HCT116 (cell line): ENCODE measurements around the gene ATXN7L1. TPM values are rescaled to one million over a fixed set of nuclear protein-coding genes. Genes with fewer than 3 reads are reported as not detected.

Experiments
- ATAC-seq: fragments of 200-7000 bp; cut with Tn5 transposase; 2 replicates; pipeline ENCODE4 v1.9.1; 2020; ENCODE audit warnings: mild to moderate bottlenecking, moderate library complexity
- BruUV-seq: library from RNA; stranded (reverse); fragments of 400-500 nt; replicated peaks from 2 replicates; lab custom pipeline; 2021; lab: Mats Ljungman, UMichigan
- CTCF ChIA-PET: fragments of 300-600 bp; sonication (Branson Sonifier 250); formaldehyde crosslinking; loops from one replicate; lab custom pipeline; 2021; ENCODE audit warnings: antibody characterized with exemption; lab: Charles Lee
- POLR2A ChIA-PET: fragments of 300-600, 350-600 bp; sonication (Branson Sonifier 250); formaldehyde crosslinking; loops from one replicate; lab custom pipeline; 2021; ENCODE audit warnings: antibody characterized with exemption; lab: Charles Lee
- RAD21 ChIA-PET, 2 experiments: fragments of 300-600 bp; sonication (Branson Sonifier 250); formaldehyde crosslinking; loops; one replicate each; lab custom pipeline; 2023; ENCODE audit warnings: low total read pairs in 2 of 2; ENCODE audit not compliant: uncharacterized antibody in 2 of 2, unreplicated experiment in 2 of 2, low non-redundant PET in 1 of 2; lab: Charles Lee
- DNase-seq: peaks from one replicate; pipeline ENCODE4 v3.0.0-alpha.2; 2010; ENCODE audit warnings: low read depth, low spot score
- H2AFZ ChIP-seq: fragments of 200-600 bp; shearing (Covaris generic), sonication (generic); 2 replicates; pipeline ENCODE4 v1.6.1; 2017; ENCODE audit warnings: low read depth, mixed run types, mixed read lengths, antibody characterized with exemption, low read length; ENCODE audit not compliant: poor library complexity, severe bottlenecking
- H3K27ac ChIP-seq: 2 replicates; pipeline ENCODE4 v1.5.1; 2012; ENCODE audit warnings: low read depth, low read length
- H3K27me3 ChIP-seq: fragments of 200-600 bp; sonication (generic); 2 replicates; pipeline ENCODE4 v1.6.1; 2016; ENCODE audit warnings: mixed run types, low read length, mixed read lengths; ENCODE audit not compliant: insufficient read depth
- H3K36me3 ChIP-seq, 2 experiments: fragments of 200-500 bp in 1 of 2; fragments of 200-600 bp in 1 of 2; sonication (Bioruptor generic) in 1 of 2; sonication (generic) in 1 of 2; 2 replicates each; pipeline versions ENCODE4 v1.5.1 to v1.6.1; 2014 to 2016; ENCODE audit warnings: low read length in 2 of 2, inconsistent platforms in 1 of 2, mixed read lengths in 1 of 2, mixed run types in 1 of 2; ENCODE audit not compliant: insufficient read depth in 2 of 2, control insufficient read depth in 1 of 2
- H3K4me1 ChIP-seq, 2 experiments: fragments of 200-600 bp in 1 of 2; sonication (generic) in 1 of 2; 2 replicates each; pipeline versions ENCODE4 v1.5.1 to v1.6.1; 2012 to 2017; ENCODE audit warnings: low read length in 2 of 2, inconsistent platforms in 1 of 2, mild to moderate bottlenecking in 1 of 2, mixed read lengths in 1 of 2, mixed run types in 1 of 2, moderate library complexity in 1 of 2; ENCODE audit not compliant: insufficient read depth in 2 of 2, control insufficient read depth in 1 of 2
- H3K4me2 ChIP-seq: fragments of 200-600 bp; sonication (generic); 2 replicates; pipeline ENCODE4 v1.6.1; 2017; ENCODE audit warnings: mixed run types, low read length, mixed read lengths
- H3K4me3 ChIP-seq, 2 experiments: fragments of 200-600 bp in 1 of 2; sonication (generic) in 1 of 2; replicated peaks in 1 of 2; 2 replicates each; pipeline ENCODE4 v1.5.1; 2011 to 2016; ENCODE audit warnings: low read length in 2 of 2, control low read depth in 1 of 2, low read depth in 1 of 2, mild to moderate bottlenecking in 1 of 2, mixed read lengths in 1 of 2, mixed run types in 1 of 2
- H3K79me2 ChIP-seq: fragments of 200-600 bp; sonication (generic); 2 replicates; pipeline ENCODE4 v1.6.1; 2017; ENCODE audit warnings: mild to moderate bottlenecking, mixed run types, low read length, moderate library complexity, mixed read lengths; ENCODE audit not compliant: insufficient read depth
- H3K9ac ChIP-seq: fragments of 200-600 bp; sonication (generic); 2 replicates; pipeline ENCODE4 v1.6.1; 2016; ENCODE audit warnings: low read length, mixed read lengths
- H3K9me2 ChIP-seq: fragments of 200-600 bp; sonication (generic), shearing (Covaris generic); 2 replicates; pipeline ENCODE4 v1.6.1; 2017; ENCODE audit warnings: mixed run types, mild to moderate bottlenecking, moderate library complexity; ENCODE audit not compliant: insufficient read depth
- H3K9me3 ChIP-seq, 2 experiments: fragments of 200-500 bp in 1 of 2; fragments of 200-600 bp in 1 of 2; sonication (Bioruptor generic) in 1 of 2; sonication (generic) in 1 of 2; 2 replicates each; pipeline ENCODE4 v1.6.1; 2014 to 2017; ENCODE audit warnings: low read length in 2 of 2, mixed read lengths in 2 of 2, inconsistent platforms in 1 of 2, low read depth in 1 of 2, mild to moderate bottlenecking in 1 of 2, mixed run types in 1 of 2, moderate library complexity in 1 of 2; ENCODE audit not compliant: control insufficient read depth in 1 of 2, insufficient read depth in 1 of 2
- H4K20me1 ChIP-seq: fragments of 200-600 bp; sonication (generic), shearing (Covaris generic); 2 replicates; pipeline ENCODE4 v1.6.1; 2017; ENCODE audit warnings: mixed run types, mild to moderate bottlenecking, moderate library complexity; ENCODE audit not compliant: insufficient read depth
- ATF3 ChIP-seq: IDR thresholded peaks from 2 replicates; pipeline ENCODE4 v1.6.1; 2012
- CBX3 ChIP-seq: IDR thresholded peaks from 2 replicates; pipeline ENCODE4 v1.6.1; 2012; ENCODE audit warnings: low read depth
- CEBPB ChIP-seq: IDR thresholded peaks from 2 replicates; pipeline ENCODE4 v1.6.1; 2012; ENCODE audit warnings: low read depth
- EGR1 ChIP-seq: IDR thresholded peaks from 2 replicates; pipeline ENCODE4 v1.6.1; 2012; ENCODE audit warnings: low read depth
- ELF1 ChIP-seq: IDR thresholded peaks from 2 replicates; pipeline ENCODE4 v1.6.1; 2012; ENCODE audit warnings: low read depth, borderline replicate concordance
- EZH2 ChIP-seq: fragments of 200-600 bp; sonication (generic); IDR thresholded peaks from 2 replicates; pipeline ENCODE4 v1.6.1; 2017; ENCODE audit warnings: antibody characterized with exemption, mixed run types
- EZH2phosphoT487 ChIP-seq: fragments of 200-600 bp; IDR thresholded peaks from 2 replicates; pipeline ENCODE4 v1.6.1; 2018; ENCODE audit warnings: antibody characterized with exemption, borderline replicate concordance
- FOSL1 ChIP-seq: IDR thresholded peaks from 2 replicates; pipeline ENCODE4 v1.6.1; 2012; ENCODE audit warnings: low read depth
- POLR2A ChIP-seq: IDR thresholded peaks from 2 replicates; pipeline ENCODE4 v1.7.0; 2011; ENCODE audit warnings: borderline replicate concordance; ENCODE audit not compliant: insufficient read depth, insufficient read length; ENCODE audit errors: extremely low read depth
- SIN3A ChIP-seq: IDR thresholded peaks from 2 replicates; pipeline ENCODE4 v1.6.1; 2012; ENCODE audit warnings: low read depth
- SP1 ChIP-seq: IDR thresholded peaks from 2 replicates; pipeline ENCODE4 v1.6.1; 2012; ENCODE audit warnings: low read depth
- SRF ChIP-seq: IDR thresholded peaks from 2 replicates; pipeline ENCODE4 v1.6.1; 2012; ENCODE audit warnings: low read depth
- TCF7L2 ChIP-seq: IDR thresholded peaks from 2 replicates; pipeline ENCODE4 v1.7.0; 2011; ENCODE audit warnings: borderline replicate concordance, inconsistent platforms; ENCODE audit not compliant: insufficient read depth, insufficient read length; ENCODE audit errors: extremely low read depth
- YY1 ChIP-seq: IDR thresholded peaks from 2 replicates; pipeline ENCODE4 v1.6.1; 2011; ENCODE audit warnings: low read length, low read depth, moderate library complexity, mild to moderate bottlenecking; ENCODE audit not compliant: insufficient replicate concordance; ENCODE audit errors: extremely low read depth
- ZFX ChIP-seq: fragments of 450-650 bp; IDR thresholded peaks from 2 replicates; pipeline ENCODE4 v1.6.1; 2017
- ZNF274 ChIP-seq: fragments of 200-500 bp; sonication (Bioruptor generic); IDR thresholded peaks from 2 replicates; pipeline ENCODE4 v1.6.1; 2014; ENCODE audit warnings: mild to moderate bottlenecking, low read depth, low read length, inconsistent platforms
- intact Hi-C: fragments of 100-400 bp; cut with micrococcal nuclease; formaldehyde crosslinking; loops from 2 replicates; pipeline ENCODE4 v1.10.0; 2022
- total RNA-seq: library from RNA; stranded (reverse); gene quantifications from one replicate; pipeline ENCODE4 v1.2.1, GENCODE V29; 2021; ENCODE audit not compliant: unreplicated experiment
- TF ChIP-seq, protein P1 (sequence below): IDR thresholded peaks from 2 replicates; pipeline ENCODE4 v1.6.1; 2012; ENCODE audit warnings: low read depth
- TF ChIP-seq, protein P2 (sequence below), 3 experiments: fragments of 200-600 bp in 1 of 3; sonication (generic) in 1 of 3; IDR thresholded peaks in 2 of 3; conservative IDR thresholded peaks in 1 of 3; 2 replicates each; pipeline ENCODE4 v1.5.1; 2012 to 2017; ENCODE audit warnings: low read depth in 2 of 3, low read length in 2 of 3, antibody characterized with exemption in 1 of 3, borderline replicate concordance in 1 of 3, control low read depth in 1 of 3, mild to moderate bottlenecking in 1 of 3, mixed read lengths in 1 of 3, mixed run types in 1 of 3, moderate library complexity in 1 of 3; ENCODE audit not compliant: insufficient read depth in 1 of 3
- TF ChIP-seq, protein P3 (sequence below): IDR thresholded peaks from 2 replicates; pipeline ENCODE4 v1.6.1; 2012
- TF ChIP-seq, protein P4 (sequence below): IDR thresholded peaks from 2 replicates; pipeline ENCODE4 v1.6.1; 2011; ENCODE audit warnings: mild to moderate bottlenecking, low read length, moderate library complexity; ENCODE audit not compliant: insufficient replicate concordance; ENCODE audit errors: extremely low read depth

ATXN7L1 gene
- total RNA-seq, 1 experiment from 2014 or later, result 11.5 TPM

DNA sequence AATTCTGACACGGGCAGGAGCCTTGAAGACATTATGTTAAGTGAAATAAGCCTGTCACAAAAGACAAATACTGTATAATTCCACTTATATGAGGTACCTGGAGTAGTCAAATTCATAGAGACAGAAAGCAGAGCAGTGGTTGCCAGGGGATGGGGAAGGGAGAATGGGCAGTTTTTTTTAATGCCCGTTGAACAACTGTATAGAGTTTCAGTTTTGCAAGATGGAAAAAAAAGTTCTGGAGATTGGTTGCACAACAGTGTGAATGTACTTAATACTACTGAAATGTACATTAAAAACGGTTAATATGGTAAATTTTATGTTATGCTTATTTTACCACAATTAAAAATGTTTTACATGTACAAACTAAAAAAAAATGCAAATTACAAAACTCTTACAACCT, 231.5 kb downstream of the ATXN7L1 start:
- no peak overlapping the region for H3K9ac ChIP-seq
- no peaks in the 10 kb centered on the region for H3K27me3 ChIP-seq
- BruUV-seq, result no TSS peak
- ChIA-PET CTCF (no interaction called here), POLR2A (no interaction called here), RAD21 (no interaction called here)
- H3K4me1 ChIP-seq, result peaks cover 21 to 26% of the 10 kb centered on the region in 2 experiments
- no peak overlapping the region for H3K4me3 ChIP-seq
- H3K27ac ChIP-seq, result no peak overlapping the region
- intact Hi-C loops, result no loop called here
- H3K36me3 ChIP-seq, result no peaks in the 10 kb centered on the region
- TF ChIP-seq, protein P1, sequence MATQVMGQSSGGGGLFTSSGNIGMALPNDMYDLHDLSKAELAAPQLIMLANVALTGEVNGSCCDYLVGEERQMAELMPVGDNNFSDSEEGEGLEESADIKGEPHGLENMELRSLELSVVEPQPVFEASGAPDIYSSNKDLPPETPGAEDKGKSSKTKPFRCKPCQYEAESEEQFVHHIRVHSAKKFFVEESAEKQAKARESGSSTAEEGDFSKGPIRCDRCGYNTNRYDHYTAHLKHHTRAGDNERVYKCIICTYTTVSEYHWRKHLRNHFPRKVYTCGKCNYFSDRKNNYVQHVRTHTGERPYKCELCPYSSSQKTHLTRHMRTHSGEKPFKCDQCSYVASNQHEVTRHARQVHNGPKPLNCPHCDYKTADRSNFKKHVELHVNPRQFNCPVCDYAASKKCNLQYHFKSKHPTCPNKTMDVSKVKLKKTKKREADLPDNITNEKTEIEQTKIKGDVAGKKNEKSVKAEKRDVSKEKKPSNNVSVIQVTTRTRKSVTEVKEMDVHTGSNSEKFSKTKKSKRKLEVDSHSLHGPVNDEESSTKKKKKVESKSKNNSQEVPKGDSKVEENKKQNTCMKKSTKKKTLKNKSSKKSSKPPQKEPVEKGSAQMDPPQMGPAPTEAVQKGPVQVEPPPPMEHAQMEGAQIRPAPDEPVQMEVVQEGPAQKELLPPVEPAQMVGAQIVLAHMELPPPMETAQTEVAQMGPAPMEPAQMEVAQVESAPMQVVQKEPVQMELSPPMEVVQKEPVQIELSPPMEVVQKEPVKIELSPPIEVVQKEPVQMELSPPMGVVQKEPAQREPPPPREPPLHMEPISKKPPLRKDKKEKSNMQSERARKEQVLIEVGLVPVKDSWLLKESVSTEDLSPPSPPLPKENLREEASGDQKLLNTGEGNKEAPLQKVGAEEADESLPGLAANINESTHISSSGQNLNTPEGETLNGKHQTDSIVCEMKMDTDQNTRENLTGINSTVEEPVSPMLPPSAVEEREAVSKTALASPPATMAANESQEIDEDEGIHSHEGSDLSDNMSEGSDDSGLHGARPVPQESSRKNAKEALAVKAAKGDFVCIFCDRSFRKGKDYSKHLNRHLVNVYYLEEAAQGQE, result no peak
- TF ChIP-seq ELF1 (no peak), CBX3 (no peak), ZFX (no peak), SRF (no peak), TCF7L2 (no peak), EZH2 (no peak), EZH2phosphoT487 (no peak), ZNF274 (no peak), SIN3A (no peak), SP1 (no peak), EGR1 (no peak), POLR2A (no peak), FOSL1 (no peak), YY1 (no peak), CEBPB (no peak), ATF3 (no peak)
- TF ChIP-seq, protein P2, sequence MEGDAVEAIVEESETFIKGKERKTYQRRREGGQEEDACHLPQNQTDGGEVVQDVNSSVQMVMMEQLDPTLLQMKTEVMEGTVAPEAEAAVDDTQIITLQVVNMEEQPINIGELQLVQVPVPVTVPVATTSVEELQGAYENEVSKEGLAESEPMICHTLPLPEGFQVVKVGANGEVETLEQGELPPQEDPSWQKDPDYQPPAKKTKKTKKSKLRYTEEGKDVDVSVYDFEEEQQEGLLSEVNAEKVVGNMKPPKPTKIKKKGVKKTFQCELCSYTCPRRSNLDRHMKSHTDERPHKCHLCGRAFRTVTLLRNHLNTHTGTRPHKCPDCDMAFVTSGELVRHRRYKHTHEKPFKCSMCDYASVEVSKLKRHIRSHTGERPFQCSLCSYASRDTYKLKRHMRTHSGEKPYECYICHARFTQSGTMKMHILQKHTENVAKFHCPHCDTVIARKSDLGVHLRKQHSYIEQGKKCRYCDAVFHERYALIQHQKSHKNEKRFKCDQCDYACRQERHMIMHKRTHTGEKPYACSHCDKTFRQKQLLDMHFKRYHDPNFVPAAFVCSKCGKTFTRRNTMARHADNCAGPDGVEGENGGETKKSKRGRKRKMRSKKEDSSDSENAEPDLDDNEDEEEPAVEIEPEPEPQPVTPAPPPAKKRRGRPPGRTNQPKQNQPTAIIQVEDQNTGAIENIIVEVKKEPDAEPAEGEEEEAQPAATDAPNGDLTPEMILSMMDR (IDR thresholded peaks at IDR 0.05 in 2 of 3, conservative IDR thresholded peaks at IDR 0.05 in 1 of 3; ENCODE audit: borderline replicate concordance in 1 of 3, insufficient read depth in 1 of 3, low read depth in 2 of 3, low read length in 2 of 3), result no peak
- TF ChIP-seq, protein P3, sequence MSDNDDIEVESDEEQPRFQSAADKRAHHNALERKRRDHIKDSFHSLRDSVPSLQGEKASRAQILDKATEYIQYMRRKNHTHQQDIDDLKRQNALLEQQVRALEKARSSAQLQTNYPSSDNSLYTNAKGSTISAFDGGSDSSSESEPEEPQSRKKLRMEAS, result no peak
- TF ChIP-seq, protein P4, sequence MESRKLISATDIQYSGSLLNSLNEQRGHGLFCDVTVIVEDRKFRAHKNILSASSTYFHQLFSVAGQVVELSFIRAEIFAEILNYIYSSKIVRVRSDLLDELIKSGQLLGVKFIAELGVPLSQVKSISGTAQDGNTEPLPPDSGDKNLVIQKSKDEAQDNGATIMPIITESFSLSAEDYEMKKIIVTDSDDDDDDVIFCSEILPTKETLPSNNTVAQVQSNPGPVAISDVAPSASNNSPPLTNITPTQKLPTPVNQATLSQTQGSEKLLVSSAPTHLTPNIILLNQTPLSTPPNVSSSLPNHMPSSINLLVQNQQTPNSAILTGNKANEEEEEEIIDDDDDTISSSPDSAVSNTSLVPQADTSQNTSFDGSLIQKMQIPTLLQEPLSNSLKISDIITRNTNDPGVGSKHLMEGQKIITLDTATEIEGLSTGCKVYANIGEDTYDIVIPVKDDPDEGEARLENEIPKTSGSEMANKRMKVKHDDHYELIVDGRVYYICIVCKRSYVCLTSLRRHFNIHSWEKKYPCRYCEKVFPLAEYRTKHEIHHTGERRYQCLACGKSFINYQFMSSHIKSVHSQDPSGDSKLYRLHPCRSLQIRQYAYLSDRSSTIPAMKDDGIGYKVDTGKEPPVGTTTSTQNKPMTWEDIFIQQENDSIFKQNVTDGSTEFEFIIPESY, result no peak
- no peaks in the 10 kb centered on the region for H3K9me3 ChIP-seq
- DNase-seq (no peak), ATAC-seq (no peak)
- H4K20me1 ChIP-seq, result no peaks in the 10 kb centered on the region
- H3K79me2 ChIP-seq, result no peaks in the 10 kb centered on the region
- no peaks in the 10 kb centered on the region for H3K9me2 ChIP-seq
- no peak overlapping the region for H2AFZ ChIP-seq
- H3K4me2 ChIP-seq, result no peak overlapping the region
